HG03558 (cell line): ENCODE results near the gene TPM3.
"Not testable (repeated sequence)": the region's sequence is repeated elsewhere in the genome, so short reads cannot be mapped to it uniquely, and the experiment has no call there.

Experiments
- ATAC-seq: cut with Tn5 transposase; IDR thresholded peaks from one replicate; pipeline ENCODE4 v1.9.1; 2021; ENCODE audit warnings: moderate number of reproducible peaks; ENCODE audit not compliant: unreplicated experiment; ENCODE audit errors: extremely low read depth

Gene TPM3

DNA sequence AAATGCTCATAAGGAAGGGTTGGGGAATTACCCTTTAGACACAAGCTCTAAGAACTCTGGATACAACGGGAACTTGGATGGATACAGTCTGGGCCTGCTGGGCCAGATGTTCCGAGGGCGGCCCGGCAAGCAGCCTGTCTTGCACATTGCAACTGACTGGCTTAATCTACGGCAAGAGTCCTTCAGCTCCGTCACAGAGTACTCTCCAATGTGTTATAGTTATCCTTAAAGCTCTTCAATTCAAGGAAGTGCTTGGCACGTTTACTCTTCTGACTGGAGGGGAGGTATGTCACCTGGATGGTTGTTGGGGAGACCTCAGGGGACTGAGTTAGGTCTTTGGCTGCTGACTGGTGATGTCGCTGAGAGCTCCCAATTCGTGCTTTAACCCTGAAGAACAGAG is 15.4 kb upstream of the TPM3 start:
- ATAC-seq, result no peak

GRCh38 chr1:154206196-154206595 is 14.3 kb upstream of the TPM3 start, which contains the start of gene CFAP141:
Gene CFAP141 (minus strand): TSS chr1:154206333. CDS start chr1:154206307, 26 bp downstream.
- ATAC-seq, result no peak

- ATAC-seq, result not testable (repeated sequence)
Observed at GRCh38 chr1:154205778-154206177, 13.9 kb upstream of the TPM3 start.

DNA sequence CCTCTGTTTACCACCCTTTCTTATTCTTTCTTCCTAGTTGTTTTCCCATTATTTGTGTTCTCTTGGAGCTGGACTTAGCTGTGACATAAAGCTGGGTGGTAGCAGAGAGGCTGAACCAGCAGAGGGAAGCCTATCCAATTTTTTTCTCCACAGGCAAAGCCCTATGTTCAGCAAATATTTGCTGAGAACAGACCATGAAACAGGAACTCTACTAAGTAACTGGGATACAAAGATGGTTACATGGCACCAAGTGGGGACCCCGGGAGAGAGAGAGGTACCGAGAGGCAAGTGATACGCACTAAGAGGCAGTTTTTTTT is 7.6 kb upstream of the TPM3 start:
- ATAC-seq, result no peak

- no peak for ATAC-seq
Observed at GRCh38 chr1:154198756-154199562, 7.1 kb upstream of the TPM3 start.

DNA sequence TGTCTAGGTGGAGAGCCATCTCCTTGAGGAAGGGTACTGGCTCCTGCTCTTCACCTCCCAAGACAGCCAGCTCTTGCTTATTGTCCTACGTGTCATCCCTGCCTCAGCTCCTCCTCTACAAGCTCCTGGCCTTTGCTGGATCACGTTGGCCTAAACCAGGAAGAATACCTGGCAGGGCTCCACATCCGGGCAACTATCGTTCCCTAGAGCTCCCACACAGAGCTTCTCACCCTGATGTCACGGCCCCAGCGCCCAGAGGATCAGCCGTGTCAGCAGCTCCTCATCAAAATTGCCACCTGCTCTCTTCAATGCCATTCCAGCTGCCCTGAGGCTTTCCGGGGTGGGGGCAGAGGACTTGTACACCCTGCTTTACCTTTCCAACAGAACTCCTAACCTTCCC is 1.9 kb upstream of the TPM3 start:
- ATAC-seq, result no peak

DNA sequence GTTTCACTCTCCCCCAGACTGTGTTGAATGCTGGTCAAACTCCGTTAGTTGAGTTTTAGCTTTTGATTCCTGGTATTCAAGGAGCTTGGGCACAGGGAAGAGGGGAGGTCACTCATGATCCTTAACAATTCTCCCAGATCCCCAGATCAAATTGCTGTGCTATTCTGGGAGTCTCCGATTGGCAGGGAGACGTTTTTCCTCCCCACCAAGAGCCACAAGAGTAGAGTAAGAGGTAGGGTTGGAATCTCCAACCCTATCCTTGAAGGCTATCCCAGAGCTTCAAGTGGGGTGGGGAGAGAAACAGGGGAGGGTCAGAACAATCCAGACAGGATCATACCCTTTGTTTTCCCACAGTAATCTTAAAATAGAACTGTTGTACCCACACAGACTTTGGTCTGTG is 576 bp upstream of the TPM3 start:
- ATAC-seq, result no peak

- ATAC-seq, result no peak
Observed at GRCh38 chr1:154190550-154190949, 1.4 kb downstream of the TPM3 start.

GRCh38 chr1:154186852-154187501 is 4.9 kb downstream of the TPM3 start:
- ATAC-seq, result no peak

DNA sequence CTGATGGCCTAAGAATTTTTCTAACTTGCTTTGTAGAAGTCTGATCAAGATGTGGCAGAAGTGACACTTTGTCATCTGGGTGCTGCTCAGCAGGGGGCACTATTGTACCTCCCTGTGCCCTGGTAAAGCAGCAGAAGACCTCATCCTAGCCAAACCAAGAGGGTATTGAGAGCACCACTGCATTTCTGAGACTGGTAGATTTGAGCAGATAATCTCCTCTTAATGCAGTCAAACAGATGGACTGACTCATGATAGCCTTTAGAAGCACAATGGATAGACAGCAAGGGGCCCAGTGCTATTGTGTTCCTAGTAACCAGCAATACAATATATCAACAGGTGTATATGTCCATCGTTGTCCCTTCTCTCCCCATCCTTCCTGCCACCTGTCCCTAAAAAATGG is 5.7 kb downstream of the TPM3 start:
- ATAC-seq, result no peak

- no peak for ATAC-seq
Observed at GRCh38 chr1:154183046-154183915, 8.6 kb downstream of the TPM3 start.

GRCh38 chr1:154182344-154183045 is 9.4 kb downstream of the TPM3 start:
- no peak for ATAC-seq

DNA sequence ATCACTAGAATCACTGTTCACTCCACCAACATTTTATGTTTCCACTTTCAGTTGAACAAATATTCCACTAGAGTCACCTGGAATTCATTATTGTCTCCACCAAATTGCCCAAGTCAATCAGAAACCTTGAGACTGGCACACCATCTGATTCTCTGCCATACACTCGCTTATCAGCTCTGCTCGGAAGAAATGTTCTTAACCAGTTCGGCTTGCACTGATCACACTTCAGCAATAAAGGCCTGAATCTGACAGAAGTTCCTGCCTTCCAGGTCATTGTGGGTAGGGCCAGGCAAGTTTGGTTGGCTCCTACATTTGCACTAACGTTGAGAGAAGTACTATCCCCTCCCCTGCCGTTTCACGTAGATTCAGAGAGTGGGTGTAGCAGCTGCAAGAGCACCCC is 10.0 kb downstream of the TPM3 start:
- no peak for ATAC-seq

- no peak for ATAC-seq
Observed at GRCh38 chr1:154179946-154180687, 11.8 kb downstream of the TPM3 start.

- ATAC-seq, result no peak
Observed at GRCh38 chr1:154178911-154179811, 12.7 kb downstream of the TPM3 start.

- no peak for ATAC-seq
Observed at GRCh38 chr1:154178013-154178412, 13.9 kb downstream of the TPM3 start.

GRCh38 chr1:154176337-154176736 is 15.6 kb downstream of the TPM3 start:
- no peak for ATAC-seq

DNA sequence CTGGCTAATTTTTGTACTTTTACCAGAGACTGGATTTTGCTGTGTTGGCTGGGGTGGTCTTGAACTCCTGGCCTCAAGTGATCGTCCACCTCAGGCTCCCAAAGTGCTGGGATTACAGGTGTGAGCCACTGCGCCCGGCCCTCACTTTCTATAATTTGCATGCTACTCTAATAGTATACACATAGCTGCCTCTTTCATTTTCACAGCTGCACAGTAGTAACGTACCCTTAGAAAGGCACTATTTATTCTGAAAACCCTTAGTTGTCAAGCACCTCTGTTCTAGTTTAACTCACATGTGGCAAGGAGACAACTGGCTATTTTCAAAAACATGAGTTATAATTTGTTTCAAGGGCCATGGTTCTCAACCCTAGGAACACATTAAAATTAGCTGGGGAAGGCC is 17.2 kb downstream of the TPM3 start:
- ATAC-seq, result no peak

GRCh38 chr1:154171880-154172279 is 20.0 kb downstream of the TPM3 start:
- no peak for ATAC-seq
